Spleen (tissue), 11 donors: Measurements from ENCODE around the gene KLK5. TPM values are rescaled to one million over a fixed set of nuclear protein-coding genes. Genes with fewer than 3 reads are reported as not detected.

Experiments used
- DNase-seq: peaks from one replicate; pipeline ENCODE4 v3.0.0-alpha.2; 2020
- H3K27ac ChIP-seq, 8 donors: fragments of 200-600 bp; sonication (generic) in 7 of 8; 1 replicate in 4 of 8; 2 replicates in 4 of 8; pipeline versions ENCODE4 v1.5.0 to v1.8.0; 2016 to 2021; ENCODE audit warnings: inconsistent platforms in 4 of 8, mild to moderate bottlenecking in 4 of 8, moderate library complexity in 1 of 8
- H3K27me3 ChIP-seq, 7 donors: fragments of 200-600 bp; sonication (generic) in 6 of 7; replicated peaks in 1 of 7; 1 replicate in 4 of 7; 2 replicates in 3 of 7; pipeline versions ENCODE4 v1.5.0 to v1.8.0; 2016 to 2021; ENCODE audit warnings: inconsistent platforms in 3 of 7, mild to moderate bottlenecking in 1 of 7
- H3K36me3 ChIP-seq, 6 donors: fragments of 200-600 bp; sonication (generic) in 5 of 6; 1 replicate in 4 of 6; 2 replicates in 2 of 6; pipeline versions ENCODE4 v1.5.0 to v1.8.0; 2016 to 2021; ENCODE audit warnings: inconsistent platforms in 2 of 6
- H3K4me1 ChIP-seq, 6 donors: fragments of 200-600 bp; sonication (generic) in 5 of 6; 1 replicate in 3 of 6; 2 replicates in 3 of 6; pipeline versions ENCODE4 v1.5.0 to v1.8.0; 2016 to 2021; ENCODE audit warnings: inconsistent platforms in 3 of 6
- H3K4me3 ChIP-seq, 8 donors: fragments of 200-600 bp; sonication (generic) in 7 of 8; 1 replicate in 4 of 8; 2 replicates in 4 of 8; pipeline versions ENCODE4 v1.5.0 to v1.8.0; 2016 to 2021; ENCODE audit warnings: inconsistent platforms in 4 of 8, mild to moderate bottlenecking in 4 of 8, moderate library complexity in 2 of 8
- H3K9me3 ChIP-seq, 8 donors: fragments of 200-600 bp; sonication (generic) in 7 of 8; 1 replicate in 4 of 8; 2 replicates in 4 of 8; pipeline versions ENCODE4 v1.5.0 to v1.8.0; 2016 to 2021; ENCODE audit warnings: inconsistent platforms in 4 of 8
- CTCF ChIP-seq, 11 experiments: fragments of 200-600 bp in 7 of 11; fragments of 450-650 bp in 4 of 11; sonication (generic) in 4 of 11; IDR thresholded peaks in 8 of 11; conservative IDR thresholded peaks in 3 of 11; 1 replicate in 7 of 11; 2 replicates in 4 of 11; pipeline versions ENCODE4 v1.4.0 to v1.8.0; 2016 to 2021; ENCODE audit warnings: antibody characterized with exemption in 11 of 11, inconsistent platforms in 4 of 11, mild to moderate bottlenecking in 1 of 11
- POLR2A ChIP-seq, 3 donors: fragments of 450-650 bp; IDR thresholded peaks; one replicate each; pipeline ENCODE4 v1.5.1; 2017; ENCODE audit warnings: antibody characterized with exemption in 3 of 3, mild to moderate bottlenecking in 1 of 3
- POLR2AphosphoS5 ChIP-seq, 3 donors: sonication (generic); formaldehyde crosslinking; IDR thresholded peaks; one replicate each; pipeline ENCODE4 v1.5.1; 2017; ENCODE audit warnings: antibody characterized with exemption in 3 of 3
- WGBS, 5 donors: extraction: QIAGEN DNeasy Blood & Tissue Kit in 3 of 5; methylation state at CpG; one replicate each; pipeline versions ENCODE4 v1.1.5 to v1.1.7; 2013 to 2018; 5-methylcytosine and 5-hydroxymethylcytosine counted together
- intact Hi-C: fragments of 100-400 bp; cut with DNase I; formaldehyde crosslinking; loops from one replicate; pipeline ENCODE4 v1.15.0; 2023; ENCODE audit warnings: low total_unique reads
- polyA plus RNA-seq, 3 donors: library from polyadenylated mRNA; stranded (reverse); fragments of 200-250 nt; gene quantifications; one replicate each; pipeline ENCODE4 v1.2.1, GENCODE V29; 2013
- total RNA-seq, 7 donors: library from RNA; depleted of rRNA in 3 of 7; stranded (reverse); fragments of >200 nt in 3 of 7; fragmentation: NEBNext Ultra II Directional in 4 of 7; extraction: Animal tissue kit (Norgen Biotek cat#: 25700) in 4 of 7; gene quantifications; one replicate each; pipeline versions ENCODE4 v1.1.0 to v1.2.1, GENCODE V29; 2016 to 2021
- donor health status: healthy with polysubstance abuse.
- donor health status: DM: no; HTN: no; CAD: no; lungs with moderate emphysema.
- donor health status: DM: no; HTN: no; CAD: no.
- donor health status: Bipolar disorder and iron deficiency.
- donor health status: healthy.
- donor health status: DM: no; HTN: no; CAD: no.
- donor health status: DM: yes; HTN: yes; CAD: no.

KLK5 gene
- total and polyA plus RNA-seq, 10 donors = 0.13 to 0.79 TPM; not detected in 8

- no peaks in the 10 kb centered on the region for H3K4me1 ChIP-seq
- WGBS, 5 donors = 75 to 91% (median 79%) methylated on average over 4 of the region's 4 CpGs
- intact Hi-C loops = no loop called here
- peaks cover 0 to 4% (median 0%) of the 10 kb centered on the region in 8 donors for H3K9me3 ChIP-seq
- no peak overlapping the region for H3K4me3 ChIP-seq
- peaks cover 0 to 35% (median 0%) of the 10 kb centered on the region in 7 donors for H3K27me3 ChIP-seq
- no peak for DNase-seq
- H3K27ac ChIP-seq = no peak overlapping the region
- no peaks in the 10 kb centered on the region for H3K36me3 ChIP-seq
- no peak for TF ChIP-seq POLR2AphosphoS5 (IDR thresholded peaks at IDR 0.05)
- TF ChIP-seq POLR2A (IDR thresholded peaks at IDR 0.05) = no peak
- TF ChIP-seq CTCF (IDR thresholded peaks at IDR 0.05 in 8 of 11, conservative IDR thresholded peaks at IDR 0.05 in 3 of 11) = no peak
These were observed 5.7 kb downstream of the KLK5 start for GRCh38 chr19:50947123-50947522.

GRCh38 chr19:50944795-50945194 is 8.0 kb downstream of the KLK5 start:
- DNase-seq = no peak
- TF ChIP-seq POLR2A (IDR thresholded peaks at IDR 0.05) (no peak), CTCF (IDR thresholded peaks at IDR 0.05 in 8 of 11, conservative IDR thresholded peaks at IDR 0.05 in 3 of 11) (no peak), POLR2AphosphoS5 (IDR thresholded peaks at IDR 0.05) (no peak)
- Histone ChIP-seq H3K4me1 (no peaks in the 10 kb centered on the region), H3K4me3 (no peak overlapping the region), H3K9me3 (peaks cover 0 to 10% (median 0%) of the 10 kb centered on the region in 8 donors), H3K27me3 (peaks cover 0 to 28% (median 0%) of the 10 kb centered on the region in 7 donors), H3K36me3 (no peaks in the 10 kb centered on the region), H3K27ac (no peak overlapping the region)
- intact Hi-C loops = no loop called here
- WGBS, 5 donors = 56 to 68% (median 61%) methylated on average over 4 of the region's 4 CpGs

- intact Hi-C loops = no loop called here
- no peak for DNase-seq
These were observed 9.6 kb downstream of the KLK5 start for GRCh38 chr19:50943074-50943828.

More at GRCh38 chr19:50943074-50943828, 9.6 kb downstream of the KLK5 start:
- H3K27me3 ChIP-seq = peaks cover 0 to 31% (median 0%) of the 10 kb centered on the region in 7 donors
- H3K4me3 ChIP-seq = no peak overlapping the region
- 75 to 85% (median 78%) methylated on average over 9 to 10 of the region's 10 CpGs for WGBS, 5 donors
- no peaks in the 10 kb centered on the region for H3K36me3 ChIP-seq
- no peaks in the 10 kb centered on the region for H3K4me1 ChIP-seq
- H3K9me3 ChIP-seq = peaks cover 0 to 15% (median 6%) of the 10 kb centered on the region in 8 donors
- no peak overlapping the region for H3K27ac ChIP-seq
- TF ChIP-seq POLR2A (IDR thresholded peaks at IDR 0.05) (no peak), CTCF (IDR thresholded peaks at IDR 0.05 in 8 of 11, conservative IDR thresholded peaks at IDR 0.05 in 3 of 11) (no peak), POLR2AphosphoS5 (IDR thresholded peaks at IDR 0.05) (no peak)
